H9 (cell line): ENCODE results near the gene RND1. TPM values are rescaled to one million over a fixed set of nuclear protein-coding genes. Genes with fewer than 3 reads are reported as not detected.

Experiments
- DNase-seq: peaks from one replicate; pipeline ENCODE4 v3.0.0-alpha.2; 2017
- H2AFZ ChIP-seq: one replicate; pipeline ENCODE4 v1.6.1; 2013; ENCODE audit warnings: mild to moderate bottlenecking, low read length, control low read depth, moderate library complexity
- H2AK5ac ChIP-seq: 2 replicates; pipeline ENCODE4 v1.6.1; 2013; ENCODE audit warnings: low read length, control low read depth, mixed read lengths; ENCODE audit not compliant: insufficient read length
- H2BK120ac ChIP-seq: one replicate; pipeline ENCODE4 v1.6.1; 2013; ENCODE audit warnings: low read depth, mild to moderate bottlenecking, low read length, control low read depth, inconsistent platforms; ENCODE audit not compliant: poor library complexity, severe bottlenecking
- H2BK12ac ChIP-seq: 2 replicates; pipeline ENCODE4 v1.6.1; 2013; ENCODE audit warnings: low read length, control low read depth, mixed read lengths, low read depth; ENCODE audit not compliant: insufficient read length
- H2BK15ac ChIP-seq: 2 replicates; pipeline ENCODE4 v1.6.1; 2013; ENCODE audit warnings: low read depth, low read length, control low read depth
- H2BK20ac ChIP-seq: one replicate; pipeline ENCODE4 v1.6.1; 2013; ENCODE audit warnings: low read depth, mild to moderate bottlenecking, low read length, control low read depth, inconsistent platforms; ENCODE audit not compliant: poor library complexity, severe bottlenecking
- H2BK5ac ChIP-seq: 2 replicates; pipeline ENCODE4 v1.6.1; 2013; ENCODE audit warnings: low read length, control low read depth, mixed read lengths; ENCODE audit not compliant: insufficient read length
- H3K14ac ChIP-seq: 2 replicates; pipeline ENCODE4 v1.6.1; 2013; ENCODE audit warnings: low read length, control low read depth; ENCODE audit not compliant: insufficient read depth
- H3K18ac ChIP-seq: 2 replicates; pipeline ENCODE4 v1.6.1; 2013; ENCODE audit warnings: low read depth, mild to moderate bottlenecking, mixed read lengths, low read length, control low read depth; ENCODE audit not compliant: insufficient read length
- H3K23ac ChIP-seq: 2 replicates; pipeline ENCODE4 v1.6.1; 2013; ENCODE audit warnings: low read length, control low read depth, mixed read lengths, low read depth; ENCODE audit not compliant: insufficient read length
- H3K23me2 ChIP-seq: 2 replicates; pipeline ENCODE4 v1.6.1; 2013; ENCODE audit warnings: low read depth, mild to moderate bottlenecking, mixed read lengths, low read length, control low read depth; ENCODE audit not compliant: insufficient read length, poor library complexity, severe bottlenecking
- H3K27ac ChIP-seq: 2 replicates; pipeline ENCODE4 v1.5.1; 2013; ENCODE audit warnings: low read length, control low read depth, mixed read lengths, low read depth; ENCODE audit not compliant: insufficient read length
- H3K27me3 ChIP-seq: 2 replicates; pipeline ENCODE4 v1.6.1; 2013; ENCODE audit warnings: low read length, control low read depth, inconsistent platforms; ENCODE audit not compliant: insufficient read depth
- H3K4ac ChIP-seq: 2 replicates; pipeline ENCODE4 v1.6.1; 2013; ENCODE audit warnings: low read depth, mild to moderate bottlenecking, control low read depth, inconsistent platforms, low read length, moderate library complexity
- H3K4me1 ChIP-seq: 2 replicates; pipeline ENCODE4 v1.6.1; 2013; ENCODE audit warnings: low read length, control low read depth, inconsistent platforms; ENCODE audit not compliant: insufficient read depth
- H3K4me2 ChIP-seq: 2 replicates; pipeline ENCODE4 v1.6.1; 2013; ENCODE audit warnings: low read length, control low read depth, mixed read lengths; ENCODE audit not compliant: insufficient read length, insufficient read depth
- H3K56ac ChIP-seq: 2 replicates; pipeline ENCODE4 v1.6.1; 2013; ENCODE audit warnings: low read depth, mild to moderate bottlenecking, mixed read lengths, low read length, control low read depth; ENCODE audit not compliant: insufficient read length
- H3K79me1 ChIP-seq: 2 replicates; pipeline ENCODE4 v1.6.1; 2013; ENCODE audit warnings: low read depth, mild to moderate bottlenecking, moderate library complexity, low read length, control low read depth, inconsistent platforms; ENCODE audit not compliant: insufficient read depth, poor library complexity, severe bottlenecking
- H3K79me2 ChIP-seq: 2 replicates; pipeline ENCODE4 v1.6.1; 2013; ENCODE audit warnings: low read length, control low read depth, inconsistent platforms; ENCODE audit not compliant: insufficient read depth
- H3K9ac ChIP-seq: 2 replicates; pipeline ENCODE4 v1.6.1; 2013; ENCODE audit warnings: low read length, control low read depth, mixed read lengths; ENCODE audit not compliant: insufficient read length; ENCODE audit errors: extremely low read depth
- H3K9me3 ChIP-seq: one replicate; pipeline ENCODE4 v1.6.1; 2013; ENCODE audit warnings: low read depth, low read length, inconsistent platforms; ENCODE audit not compliant: control insufficient read depth
- H3T11ph ChIP-seq: one replicate; pipeline ENCODE4 v1.6.1; 2013; ENCODE audit warnings: mild to moderate bottlenecking, low read length, control low read depth, inconsistent platforms
- H4K20me1 ChIP-seq: one replicate; pipeline ENCODE4 v1.6.1; 2013; ENCODE audit not compliant: control insufficient read depth, insufficient read length, insufficient read depth
- H4K5ac ChIP-seq: 2 replicates; pipeline ENCODE4 v1.6.1; 2013; ENCODE audit warnings: low read depth, mild to moderate bottlenecking, mixed read lengths, low read length, control low read depth; ENCODE audit not compliant: insufficient read length
- H4K8ac ChIP-seq: replicated peaks from 2 replicates; pipeline ENCODE4 v1.6.1; 2013; ENCODE audit warnings: low read length, control low read depth, mixed read lengths, low read depth; ENCODE audit not compliant: insufficient read length
- H4K91ac ChIP-seq: 2 replicates; pipeline ENCODE4 v1.6.1; 2013; ENCODE audit warnings: low read depth, mild to moderate bottlenecking, moderate library complexity, mixed read lengths, low read length, control low read depth; ENCODE audit not compliant: insufficient read length
- H3K27ac Mint-ChIP-seq, 3 experiments: 2 replicates in 2 of 3; 3 replicates in 1 of 3; pipeline ENCODE4 v1.8.0; 2020 to 2021; ENCODE audit warnings: mixed read lengths in 3 of 3, mild to moderate bottlenecking in 1 of 3, moderate library complexity in 1 of 3
- H3K27me3 Mint-ChIP-seq: 2 replicates; pipeline ENCODE4 v1.8.0; 2021; ENCODE audit warnings: low read depth, mild to moderate bottlenecking, moderate library complexity, mixed read lengths
- H3K36me3 Mint-ChIP-seq, 3 experiments: 2 replicates in 2 of 3; 3 replicates in 1 of 3; pipeline ENCODE4 v1.8.0; 2020 to 2021; ENCODE audit warnings: low read depth in 3 of 3, mixed read lengths in 3 of 3; ENCODE audit not compliant: insufficient read depth in 1 of 3
- H3K4me1 Mint-ChIP-seq, 2 experiments: 2 replicates each; pipeline ENCODE4 v1.8.0; 2020; ENCODE audit warnings: mixed read lengths in 2 of 2
- H3K4me3 Mint-ChIP-seq, 2 experiments: 2 replicates in 1 of 2; 3 replicates in 1 of 2; pipeline ENCODE4 v1.8.0; 2020 to 2021; ENCODE audit warnings: mild to moderate bottlenecking in 2 of 2, mixed read lengths in 2 of 2, moderate library complexity in 1 of 2
- H3K9me3 Mint-ChIP-seq, 2 experiments: 2 replicates in 1 of 2; 3 replicates in 1 of 2; pipeline ENCODE4 v1.8.0; 2020; ENCODE audit warnings: mild to moderate bottlenecking in 2 of 2, mixed read lengths in 2 of 2, moderate library complexity in 1 of 2
- CTCF ChIP-seq: fragments of 200-600 bp; sonication (generic); conservative IDR thresholded peaks from 3 replicates; pipeline ENCODE4 v1.8.0; 2021; ENCODE audit warnings: antibody characterized with exemption, mild to moderate bottlenecking
- WGBS: extraction: QIAGEN DNeasy Blood & Tissue Kit; methylation state at CpG from one replicate; pipeline ENCODE4 v1.1.7; 2013; ENCODE audit warnings: missing lambda C conversion rate, low lambda C conversion rate, mixed read lengths; ENCODE audit not compliant: insufficient read length; ENCODE audit errors: extremely low coverage; 5-methylcytosine and 5-hydroxymethylcytosine counted together
- total RNA-seq: library from RNA; stranded (reverse); gene quantifications from 2 replicates; pipeline ENCODE4 v1.2.1, GENCODE V29; 2021

Gene RND1
- total RNA-seq, 1 experiment from 2014 or later = 9.7 TPM

- peaks cover 12% of the 10 kb centered on the region; the same call in 1 of the 2 replicates for H3K4me1 ChIP-seq
- no peak overlapping the region for H3K27ac ChIP-seq
- H4K91ac ChIP-seq = no peak overlapping the region
- no peak overlapping the region for H3K56ac ChIP-seq
- no peak overlapping the region for H2BK5ac ChIP-seq
- no peak overlapping the region for H3T11ph ChIP-seq
- H4K5ac ChIP-seq = no peak overlapping the region
- peaks cover 12% of the 10 kb centered on the region for H3K23me2 ChIP-seq
- no peaks in the 10 kb centered on the region for H3K27me3 ChIP-seq
- H3K9me3 ChIP-seq = no peaks in the 10 kb centered on the region
- no peak overlapping the region for H2BK20ac ChIP-seq
- no peak overlapping the region for H3K23ac ChIP-seq
- H3K18ac ChIP-seq = no peak overlapping the region
- Mint-ChIP-seq H3K4me3 (no peak overlapping the region), H3K27me3 (no peaks in the 10 kb centered on the region), H3K27ac (peak overlapping the region in 2 of 3 experiments; percentile 65 to 66; a peak in 2 of 7 replicates), H3K4me1 (peaks cover 37 to 41% of the 10 kb centered on the region in 2 experiments), H3K9me3 (no peaks in the 10 kb centered on the region; a peak in 1 of 5 replicates), H3K36me3 (peaks cover 15 to 43% (median 32%) of the 10 kb centered on the region in 3 experiments; a peak in 6 of 7 replicates)
- no peaks in the 10 kb centered on the region for H4K20me1 ChIP-seq
- H3K4me2 ChIP-seq = no peak overlapping the region
- H2AK5ac ChIP-seq = no peak overlapping the region
- H3K4ac ChIP-seq = no peak overlapping the region
- WGBS = no CpG with 5 or more reads among the region's 5 CpGs
- no peak overlapping the region for H3K9ac ChIP-seq
- no peak overlapping the region for H2BK12ac ChIP-seq
- H2AFZ ChIP-seq = no peak overlapping the region
- no peak overlapping the region for H4K8ac ChIP-seq
- no peak for TF ChIP-seq CTCF
- H3K79me2 ChIP-seq = no peaks in the 10 kb centered on the region
- peaks cover 3% of the 10 kb centered on the region for H3K79me1 ChIP-seq
- no peak overlapping the region for H2BK120ac ChIP-seq
- H2BK15ac ChIP-seq = no peak overlapping the region
- no peak overlapping the region for H3K14ac ChIP-seq
- no peak for DNase-seq
Measured at GRCh38 chr12:48862760-48863159, 2.9 kb downstream of the RND1 start.
